NB4 (cell line): ENCODE results near the gene PRSS48.

Experiments
- CTCF ChIP-seq: IDR thresholded peaks from one replicate; pipeline ENCODE4 v1.5.1; 2012; ENCODE audit warnings: low read depth, low read length
- POLR2A ChIP-seq: IDR thresholded peaks from 2 replicates; pipeline ENCODE4 v1.6.1; 2011; ENCODE audit warnings: mild to moderate bottlenecking; ENCODE audit not compliant: insufficient read length; ENCODE audit errors: extremely low read depth

GRCh38 chr4:151263455-151263854 is 13.5 kb upstream of the PRSS48 start:
- TF ChIP-seq CTCF = no peak
- no peak for TF ChIP-seq POLR2A
